MM.1S (cell line): ENCODE data around the gene ANKRD36B.
"Not testable (repeated sequence)": the region's sequence is repeated elsewhere in the genome, so short reads cannot be mapped to it uniquely, and the experiment has no call there.

ENCODE experiments used
- DNase-seq: peaks from one replicate; pipeline ENCODE4 v3.0.0-alpha.2; 2015
- H2AFZ ChIP-seq: fragments of 300-600 bp; sonication (generic); 2 replicates; pipeline ENCODE4 v1.6.0; 2016; ENCODE audit warnings: antibody characterized with exemption, low read length
- H3F3A ChIP-seq: fragments of 300-600 bp; sonication (generic); 2 replicates; pipeline ENCODE4 v1.6.1; 2016; ENCODE audit warnings: mild to moderate bottlenecking, antibody characterized with exemption, low read length, moderate library complexity, mixed read lengths; ENCODE audit not compliant: insufficient read depth
- H3K27ac ChIP-seq: fragments of 300-600 bp; sonication (generic); 2 replicates; pipeline ENCODE4 v1.5.1; 2016; ENCODE audit warnings: mild to moderate bottlenecking, low read length
- H3K27me3 ChIP-seq: fragments of 300-600 bp; sonication (generic); replicated peaks from 2 replicates; pipeline ENCODE4 v1.6.0; 2016; ENCODE audit warnings: low read length; ENCODE audit not compliant: insufficient read depth
- H3K36me3 ChIP-seq: fragments of 300-600 bp; sonication (generic); replicated peaks from 2 replicates; pipeline ENCODE4 v1.6.1; 2016; ENCODE audit warnings: mild to moderate bottlenecking, low read length, mixed read lengths; ENCODE audit not compliant: insufficient read depth
- H3K4me1 ChIP-seq: fragments of 300-600 bp; sonication (generic); 2 replicates; pipeline ENCODE4 v1.6.1; 2016; ENCODE audit warnings: low read length, mixed read lengths
- H3K4me2 ChIP-seq: fragments of 300-600 bp; sonication (generic); 2 replicates; pipeline ENCODE4 v1.6.0; 2016; ENCODE audit warnings: low read depth, low read length
- H3K4me3 ChIP-seq: fragments of 300-600 bp; sonication (generic); 2 replicates; pipeline ENCODE4 v1.5.1; 2016; ENCODE audit warnings: low read length, mixed read lengths
- H3K79me2 ChIP-seq: fragments of 300-600 bp; sonication (generic); 2 replicates; pipeline ENCODE4 v1.6.1; 2016; ENCODE audit warnings: mixed run types, low read length, mixed read lengths
- H3K9ac ChIP-seq: fragments of 300-600 bp; sonication (generic); 2 replicates; pipeline ENCODE4 v1.6.1; 2016; ENCODE audit warnings: low read length, mixed read lengths
- H3K9me2 ChIP-seq: fragments of 300-600 bp; sonication (generic); replicated peaks from 2 replicates; pipeline ENCODE4 v1.6.1; 2016; ENCODE audit warnings: mild to moderate bottlenecking, low read length, mixed read lengths; ENCODE audit not compliant: insufficient read depth
- H3K9me3 ChIP-seq: fragments of 300-600 bp; sonication (generic); replicated peaks from 2 replicates; pipeline ENCODE4 v1.6.1; 2016; ENCODE audit warnings: mild to moderate bottlenecking, low read length, mixed read lengths; ENCODE audit not compliant: insufficient read depth
- H4K20me1 ChIP-seq: fragments of 300-600 bp; sonication (generic); 2 replicates; pipeline ENCODE4 v1.6.1; 2016; ENCODE audit warnings: mild to moderate bottlenecking, low read length, moderate library complexity, mixed read lengths; ENCODE audit not compliant: insufficient read depth

ANKRD36B gene

DNA sequence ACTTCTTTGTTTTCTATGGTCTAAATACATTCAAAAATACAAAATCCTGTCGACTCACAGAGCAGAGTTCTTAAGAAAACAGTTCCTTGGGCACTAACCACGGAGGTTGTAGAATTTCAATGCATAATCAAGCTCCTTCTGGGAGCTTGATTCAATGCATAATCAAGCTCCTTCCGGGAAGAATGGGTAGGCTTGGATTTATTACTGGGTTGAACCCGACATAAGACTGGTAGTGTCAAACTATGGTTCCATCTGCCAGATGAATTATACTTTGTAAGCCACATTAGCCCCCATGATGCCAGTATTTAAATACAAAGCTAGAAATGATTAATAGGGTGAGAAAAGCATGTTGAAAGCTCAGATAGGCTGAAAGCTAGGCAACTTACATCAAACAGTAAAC, 94.0 kb downstream of the ANKRD36B start:
- H2AFZ ChIP-seq, DNase-seq: not testable (repeated sequence)

GRCh38 chr2:97490141-97490540, 99.5 kb downstream of the ANKRD36B start:
- not testable (repeated sequence) for H3K9ac ChIP-seq, H3K4me1 ChIP-seq, H3K27me3 ChIP-seq, H3K79me2 ChIP-seq, H3K4me2 ChIP-seq, H3K4me3 ChIP-seq, H3K9me3 ChIP-seq, H3K27ac ChIP-seq, H4K20me1 ChIP-seq, H2AFZ ChIP-seq, H3K36me3 ChIP-seq, H3K9me2 ChIP-seq, H3F3A ChIP-seq, DNase-seq

More for the DNA sequence above, 94.0 kb downstream of the ANKRD36B start:
- not testable (repeated sequence) for H3K79me2 ChIP-seq, H3K9ac ChIP-seq, H3K9me2 ChIP-seq, H3K27ac ChIP-seq, H4K20me1 ChIP-seq, H3K4me2 ChIP-seq, H3K4me3 ChIP-seq, H3K9me3 ChIP-seq, H3F3A ChIP-seq, H3K36me3 ChIP-seq, H3K4me1 ChIP-seq, H3K27me3 ChIP-seq
